Measurements from ENCODE around the gene ADIPOQ.

Gene ADIPOQ

GRCh38 chr3:186824430-186825139 is 17.9 kb upstream of the ADIPOQ start:
- Histone ChIP-seq H3K27ac (replicated peaks) (no peak overlapping the region), H3K4me3 (replicated peaks; ENCODE audit: insufficient read depth, low read length) (no peak overlapping the region), H3K27me3 (ENCODE audit: insufficient read depth, poor library complexity, severe bottlenecking) (peaks cover 34% of the 10 kb centered on the region)
- TF ChIP-seq SPI1 (IDR thresholded peaks at IDR 0.05; ENCODE audit: borderline replicate concordance, low read depth) (no peak), GABPA (IDR thresholded peaks at IDR 0.05; ENCODE audit: low read depth) (no peak), CTCF (IDR thresholded peaks at IDR 0.05; ENCODE audit: insufficient read depth, low read length) (no peak), REST (IDR thresholded peaks at IDR 0.05; ENCODE audit: insufficient replicate concordance, low read depth) (no peak), POLR2AphosphoS5 (IDR thresholded peaks at IDR 0.05; ENCODE audit: low read depth) (no peak)
- DNase-seq (ENCODE audit: low read depth in 1 of 2, low spot score in 1 of 2): no peak

GRCh38 chr3:186825294-186825821 is 17.2 kb upstream of the ADIPOQ start:
- H3K4me3 ChIP-seq (replicated peaks; ENCODE audit: insufficient read depth, low read length): no peak overlapping the region
- no peak overlapping the region for H3K27ac ChIP-seq (replicated peaks)
- peaks cover 38% of the 10 kb centered on the region for H3K27me3 ChIP-seq (ENCODE audit: insufficient read depth, poor library complexity, severe bottlenecking)
- peak in 1 of 2 experiments; percentile 16 for DNase-seq (ENCODE audit: low read depth in 1 of 2, low spot score in 1 of 2)
- TF ChIP-seq POLR2AphosphoS5 (IDR thresholded peaks at IDR 0.05; ENCODE audit: low read depth) (no peak), CTCF (IDR thresholded peaks at IDR 0.05; ENCODE audit: insufficient read depth, low read length) (no peak), SPI1 (IDR thresholded peaks at IDR 0.05; ENCODE audit: borderline replicate concordance, low read depth) (no peak), GABPA (IDR thresholded peaks at IDR 0.05; ENCODE audit: low read depth) (no peak), REST (IDR thresholded peaks at IDR 0.05; ENCODE audit: insufficient replicate concordance, low read depth) (no peak)

GRCh38 chr3:186825872-186826409 is 16.6 kb upstream of the ADIPOQ start:
- TF ChIP-seq REST (IDR thresholded peaks at IDR 0.05; ENCODE audit: insufficient replicate concordance, low read depth) (no peak), GABPA (IDR thresholded peaks at IDR 0.05; ENCODE audit: low read depth) (no peak), POLR2AphosphoS5 (IDR thresholded peaks at IDR 0.05; ENCODE audit: low read depth) (no peak), SPI1 (IDR thresholded peaks at IDR 0.05; ENCODE audit: borderline replicate concordance, low read depth) (no peak), CTCF (IDR thresholded peaks at IDR 0.05; ENCODE audit: insufficient read depth, low read length) (no peak)
- Histone ChIP-seq H3K27ac (replicated peaks) (no peak overlapping the region), H3K4me3 (replicated peaks; ENCODE audit: insufficient read depth, low read length) (peak overlapping the region; percentile 62), H3K27me3 (ENCODE audit: insufficient read depth, poor library complexity, severe bottlenecking) (peaks cover 38% of the 10 kb centered on the region)
- no peak for DNase-seq (ENCODE audit: low read depth in 1 of 2, low spot score in 1 of 2)

Measured in HL-60 (cell line).